GM19025 (cell line): Measurements from ENCODE around the gene SIPA1.

Experiments used
- ATAC-seq: cut with Tn5 transposase; IDR thresholded peaks from one replicate; pipeline ENCODE4 v1.9.1; 2021; ENCODE audit warnings: mild to moderate bottlenecking, low read depth, moderate library complexity; ENCODE audit not compliant: unreplicated experiment

SIPA1 gene

DNA sequence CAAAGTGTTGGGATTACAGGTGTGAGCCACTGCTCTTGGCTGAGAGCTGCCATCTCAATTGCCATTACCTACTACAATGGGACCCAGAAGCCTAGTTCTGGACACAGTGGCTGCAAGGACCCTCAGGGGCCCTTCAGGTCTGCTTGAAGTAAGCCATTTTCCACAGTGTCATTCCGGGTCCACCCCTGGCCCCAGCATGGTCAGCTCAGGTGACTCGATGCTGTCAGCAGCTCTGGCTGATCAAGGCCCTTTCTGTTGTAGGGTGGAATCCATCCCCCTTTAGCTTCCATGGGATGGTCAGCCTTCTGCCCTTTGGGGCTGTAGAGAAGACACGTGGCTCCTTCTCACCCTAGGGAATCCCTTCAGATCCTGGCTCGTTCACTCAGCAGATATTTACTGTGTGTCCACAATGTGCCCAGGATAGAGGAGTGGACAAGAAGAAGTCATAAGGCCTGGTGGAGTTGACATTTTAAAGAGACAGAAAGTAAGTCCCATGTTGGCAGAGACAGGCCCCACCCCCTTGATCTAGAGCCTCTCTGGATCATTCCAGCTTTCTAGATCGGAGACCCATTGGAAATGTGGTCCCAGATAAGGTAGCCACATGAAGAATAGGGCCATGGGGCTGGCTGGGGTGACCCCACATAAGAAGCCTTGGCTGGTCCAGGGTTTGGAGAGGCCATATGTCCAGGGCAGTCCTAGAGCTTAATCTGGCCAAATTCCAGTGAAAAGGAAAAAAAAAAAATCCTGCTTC is 59.1 kb downstream of the SIPA1 start:
- ATAC-seq: no peak

DNA sequence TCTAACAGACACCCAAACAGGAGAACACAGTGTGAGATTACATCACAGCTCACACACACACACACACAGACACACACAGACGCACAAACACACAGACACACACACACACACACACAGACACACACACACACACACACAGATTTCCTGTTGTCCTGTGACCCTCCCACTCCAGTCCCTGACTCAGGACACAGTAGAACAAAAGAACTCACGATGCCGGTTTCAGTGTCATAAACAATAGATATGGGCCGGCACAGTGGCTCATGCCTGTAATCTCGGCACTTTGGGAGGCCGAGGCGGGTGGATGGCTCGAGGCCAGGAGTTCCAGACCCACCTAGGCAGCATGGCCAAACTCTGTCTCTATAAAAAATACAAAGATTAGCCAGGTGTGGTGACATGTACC is 60.3 kb downstream of the SIPA1 start:
- no peak for ATAC-seq

DNA sequence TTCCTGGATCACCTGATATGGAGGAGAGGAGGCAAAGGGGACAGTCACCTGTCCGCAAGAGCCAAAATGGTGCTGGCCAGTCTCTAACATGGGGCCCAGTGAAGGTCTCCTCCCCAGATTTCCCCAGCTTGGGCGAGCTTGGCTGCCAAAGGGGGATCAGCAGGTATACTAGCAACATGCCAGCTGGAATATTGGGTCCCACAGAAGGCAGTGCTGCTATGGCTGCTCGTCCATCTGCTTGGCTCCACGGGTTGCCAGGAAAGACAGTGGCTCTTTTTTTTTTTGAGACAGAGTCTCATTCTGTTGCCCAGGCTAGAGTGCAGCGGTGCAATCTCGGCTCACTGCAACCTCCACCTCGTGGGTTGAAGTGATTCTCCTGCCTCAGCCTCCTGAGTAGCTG is 61.4 kb downstream of the SIPA1 start:
- ATAC-seq: no peak

DNA sequence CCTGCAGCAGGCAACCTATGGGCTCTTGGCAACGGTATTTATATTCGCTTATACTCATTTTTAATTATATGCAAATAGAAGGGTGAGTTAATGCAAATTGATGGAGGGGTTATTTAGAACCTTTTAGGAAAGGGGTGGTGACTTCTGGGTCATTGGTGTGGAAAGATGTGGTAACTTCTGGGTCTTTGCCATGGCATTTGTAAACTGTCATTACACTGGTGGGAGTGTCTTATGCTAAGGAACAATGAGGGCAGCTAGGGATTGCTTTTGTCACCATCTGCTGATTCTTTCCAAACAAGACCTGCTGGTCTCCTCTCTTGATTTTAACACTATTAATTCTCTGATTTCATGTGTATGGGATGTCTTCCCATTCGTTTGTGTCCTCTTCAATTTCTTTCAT is 62.5 kb downstream of the SIPA1 start:
- no peak for ATAC-seq
